K562 (cell line): Measurements from ENCODE around the gene NYNRIN. TPM values are rescaled to one million over a fixed set of nuclear protein-coding genes. Genes with fewer than 3 reads are reported as not detected.

Experiments
- E2F5 ChIP-seq: sonication (generic); formaldehyde crosslinking; IDR thresholded peaks from 2 replicates; pipeline ENCODE4 v1.8.0; 2022; ENCODE audit warnings: mild to moderate bottlenecking, missing genetic modification reagents
- GABPB1 ChIP-seq: sonication (generic); formaldehyde crosslinking; IDR thresholded peaks from 2 replicates; pipeline ENCODE4 v1.8.0; 2022; ENCODE audit warnings: mild to moderate bottlenecking, missing genetic modification reagents
- HLTF ChIP-seq: fragments of 450-650 bp; IDR thresholded peaks from 2 replicates; pipeline ENCODE4 v1.6.1; 2016
- NFYB ChIP-seq: IDR thresholded peaks from 2 replicates; pipeline ENCODE4 v1.6.1; 2011; ENCODE audit warnings: mild to moderate bottlenecking, moderate library complexity; ENCODE audit not compliant: insufficient read length; ENCODE audit errors: extremely low read depth
- PBX2 ChIP-seq, 2 experiments: IDR thresholded peaks in 1 of 2; conservative IDR thresholded peaks in 1 of 2; 2 replicates each; pipeline ENCODE4 v1.6.1; 2016; ENCODE audit warnings: low read depth in 2 of 2, mild to moderate bottlenecking in 1 of 2, missing compliant biosample characterization in 1 of 2, missing genetic modification characterization in 1 of 2, moderate library complexity in 1 of 2
- RBM25 ChIP-seq: fragments of 200-400 bp; formaldehyde crosslinking; IDR thresholded peaks from 2 replicates; pipeline ENCODE4 v1.6.1; 2018; ENCODE audit warnings: low read length, low read depth, moderate library complexity; ENCODE audit not compliant: severe bottlenecking
- TRIM24 ChIP-seq, 2 experiments: fragments of 450-650 bp; IDR thresholded peaks; 2 replicates each; pipeline ENCODE4 v1.6.1; 2016
- ZNF445 ChIP-seq: fragments of 250-450 bp; sonication (Bioruptor Pico); IDR thresholded peaks from 2 replicates; pipeline ENCODE4 v1.4.0; 2020; ENCODE audit warnings: low read depth, mild to moderate bottlenecking, moderate library complexity
- polyA plus RNA-seq, 8 experiments: library from polyadenylated mRNA; depleted of rRNA in 4 of 8; stranded (reverse) in 5 of 8; unstranded in 3 of 8; fragments of >200 nt; fragmentation: Nextera tagmentation in 2 of 8; fragmentation: Illumina TruSeq in 1 of 8; extraction: Ambion mirVana in 2 of 8; extraction: Trizol in 1 of 8; gene quantifications; 2 replicates each; pipeline versions ENCODE4 v1.2.1 to v1.2.3, GENCODE V29; 2011 to 2014; ENCODE audit warnings: inconsistent platforms in 1 of 8, missing spikeins in 1 of 8
- total RNA-seq, 7 experiments: library from RNA; depleted of rRNA in 6 of 7; stranded (reverse); fragments of >200 nt in 6 of 7; fragmentation: Illumina TruSeq in 2 of 7; extraction: Trizol in 2 of 7; gene quantifications; 2 replicates each; pipeline versions ENCODE4 v1.2.1 to v1.2.3, GENCODE V29; 2011 to 2021; ENCODE audit warnings: low replicate concordance in 1 of 7
- TF ChIP-seq, protein P1 (sequence below): fragments of 450-650 bp; formaldehyde crosslinking; IDR thresholded peaks from 2 replicates; pipeline ENCODE4 v1.4.0; 2022; ENCODE audit warnings: mild to moderate bottlenecking, moderate library complexity

NYNRIN gene
- total and polyA plus RNA-seq, 9 of the 15 experiments (the other 6 are each of a cell fraction or from before 2014, with no cell fraction given) = 0.04 to 1.2 (median 0.28) TPM

DNA sequence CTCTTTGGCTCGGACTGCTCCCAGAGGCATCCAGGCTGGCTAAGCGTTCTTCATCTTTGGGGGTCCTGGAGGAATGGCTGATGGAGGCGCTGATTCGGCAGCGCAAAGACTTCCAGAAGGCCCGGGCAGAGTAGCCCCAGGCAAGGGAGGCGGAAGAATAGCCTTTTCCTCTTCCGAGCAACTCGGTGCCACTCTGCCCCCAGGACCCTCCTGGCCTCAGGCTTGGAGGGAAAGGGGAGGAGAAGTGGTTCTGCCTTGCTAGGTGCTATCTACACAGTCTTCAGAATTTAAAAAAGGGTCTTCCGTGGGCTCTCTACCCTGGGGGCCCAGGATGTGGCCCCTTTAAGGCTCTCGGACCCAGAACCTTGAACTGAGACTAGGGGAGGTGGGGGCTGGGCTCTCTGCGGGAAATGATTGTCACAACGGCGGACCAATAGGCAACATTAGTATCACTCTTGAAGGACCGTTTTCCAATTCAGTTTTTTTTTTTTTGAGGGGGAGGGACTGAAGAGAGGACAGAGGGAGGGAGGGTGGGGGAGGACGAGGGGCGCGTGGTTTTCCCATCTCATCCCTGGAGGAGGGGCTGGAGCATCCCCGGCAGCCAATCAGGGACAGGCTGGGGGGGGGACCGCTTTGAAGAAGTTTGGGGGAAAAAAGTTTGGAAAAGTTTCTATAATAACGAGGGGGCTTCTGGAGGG, 31.1 kb upstream of the NYNRIN start, which contains the start of gene NFATC4 (continued):
- TF ChIP-seq E2F5 (CRISPR knock-in tag) (no peak), GABPB1 (CRISPR knock-in tag) (peak; percentile 13; the same call in 1 of the 2 replicates), RBM25 (peak; percentile 40), ZNF445 (CRISPR knock-in tag) (no peak), HLTF (no peak), PBX2 (CRISPR knock-in tag; IDR thresholded peaks at IDR 0.05; ENCODE audit: low read depth) (no peak), PBX2 (tag; conservative IDR thresholded peaks at IDR 0.05; ENCODE audit: low read depth) (0 out of 2 replicates have a peak, but pooled peaks have one; percentile 17), NFYB (peak; percentile 77), TRIM24 (IDR thresholded peaks at IDR 0.05) (no peak)
- TF ChIP-seq, protein P1, sequence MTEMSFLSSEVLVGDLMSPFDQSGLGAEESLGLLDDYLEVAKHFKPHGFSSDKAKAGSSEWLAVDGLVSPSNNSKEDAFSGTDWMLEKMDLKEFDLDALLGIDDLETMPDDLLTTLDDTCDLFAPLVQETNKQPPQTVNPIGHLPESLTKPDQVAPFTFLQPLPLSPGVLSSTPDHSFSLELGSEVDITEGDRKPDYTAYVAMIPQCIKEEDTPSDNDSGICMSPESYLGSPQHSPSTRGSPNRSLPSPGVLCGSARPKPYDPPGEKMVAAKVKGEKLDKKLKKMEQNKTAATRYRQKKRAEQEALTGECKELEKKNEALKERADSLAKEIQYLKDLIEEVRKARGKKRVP (CRISPR knock-in tag) = no peak
